G401.6 (cell line): ENCODE results near the gene TMEM39B.
"Not testable (repeated sequence)": the region's sequence is repeated elsewhere in the genome, so short reads cannot be mapped to it uniquely, and the experiment has no call there.

Source experiments
- FAIRE-seq: peaks from 2 replicates; lab custom pipeline; 2012; peaks lifted over from hg19 to GRCh38; lab: Jason Lieb, UNC

The TMEM39B gene

DNA sequence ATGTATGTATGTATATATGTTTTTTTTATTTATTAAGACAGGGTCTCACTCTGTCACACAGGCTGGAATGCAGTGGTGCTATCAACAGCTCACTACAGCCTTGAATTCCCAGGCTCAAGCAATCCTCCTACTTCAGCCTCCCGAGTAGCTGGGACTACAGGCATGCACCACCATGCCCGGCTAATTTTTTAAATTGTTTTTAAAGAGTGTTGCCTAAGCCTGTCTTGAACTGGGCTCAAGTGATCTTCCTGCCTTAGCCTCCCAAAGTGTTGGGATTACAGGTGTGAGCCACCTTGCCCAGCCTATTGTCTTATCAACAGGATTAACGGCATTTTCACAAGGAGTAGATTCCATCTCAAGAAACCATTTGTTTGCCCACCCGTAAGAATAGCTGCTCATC lies 40.7 kb downstream of the TMEM39B start:
- FAIRE-seq = not testable (repeated sequence)

DNA sequence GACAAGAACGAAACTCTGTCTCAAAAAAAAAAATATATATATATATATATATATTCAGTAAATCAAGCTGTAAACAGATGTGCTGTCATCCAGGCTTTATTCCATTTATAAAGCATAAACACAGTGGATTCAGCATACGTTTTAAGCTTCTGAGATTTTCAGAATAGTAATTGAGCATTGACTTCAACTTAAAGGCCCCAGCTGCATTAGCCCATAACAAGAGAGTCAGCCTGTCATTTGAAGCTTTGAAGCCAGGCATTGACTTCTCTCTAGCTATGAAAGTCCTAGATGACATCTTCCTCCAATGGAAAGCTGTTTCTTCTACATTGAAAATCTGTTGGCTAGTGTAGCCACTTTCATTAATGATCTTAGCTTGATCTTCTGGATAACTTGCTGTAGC lies 41.7 kb downstream of the TMEM39B start:
- no peak for FAIRE-seq

DNA sequence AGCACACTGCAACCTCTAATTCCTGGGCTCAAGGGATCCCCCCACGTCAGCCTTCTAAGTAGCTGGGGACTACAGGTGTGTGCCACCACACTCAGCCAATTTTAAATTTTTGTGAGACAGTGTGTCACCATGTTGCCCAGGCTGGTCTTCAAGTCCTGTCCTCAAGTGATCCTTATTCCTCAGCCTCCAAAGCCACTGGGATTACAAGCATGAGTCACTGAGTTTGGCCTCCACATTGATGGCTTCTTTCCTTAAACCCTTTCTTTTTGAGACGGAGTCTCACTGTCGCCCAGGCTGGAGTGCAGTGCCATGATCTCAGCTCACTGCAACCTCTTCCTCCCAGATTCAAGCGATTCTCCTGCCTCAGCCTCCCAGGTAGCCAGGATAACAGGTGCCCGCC lies 42.8 kb downstream of the TMEM39B start:
- no peak for FAIRE-seq

DNA sequence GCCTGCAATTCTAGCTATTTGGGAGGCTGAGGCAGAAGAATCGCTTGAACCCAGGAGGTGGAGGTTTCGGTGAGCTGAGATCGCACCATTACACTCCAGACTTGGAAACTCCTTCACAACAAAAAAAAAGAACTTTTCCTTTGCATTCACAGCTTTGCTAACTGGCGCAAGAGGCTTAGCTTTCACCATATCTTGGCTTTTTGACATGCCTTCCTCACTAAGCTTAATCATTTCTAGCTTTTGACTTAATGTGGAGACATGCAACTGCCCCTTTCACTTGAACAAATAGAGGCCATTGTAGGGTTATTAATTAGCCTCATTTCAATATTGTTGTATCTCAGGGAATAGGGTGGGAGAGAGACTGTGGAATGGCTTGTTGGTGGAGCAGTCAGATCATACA lies 43.8 kb downstream of the TMEM39B start:
- no peak for FAIRE-seq

DNA sequence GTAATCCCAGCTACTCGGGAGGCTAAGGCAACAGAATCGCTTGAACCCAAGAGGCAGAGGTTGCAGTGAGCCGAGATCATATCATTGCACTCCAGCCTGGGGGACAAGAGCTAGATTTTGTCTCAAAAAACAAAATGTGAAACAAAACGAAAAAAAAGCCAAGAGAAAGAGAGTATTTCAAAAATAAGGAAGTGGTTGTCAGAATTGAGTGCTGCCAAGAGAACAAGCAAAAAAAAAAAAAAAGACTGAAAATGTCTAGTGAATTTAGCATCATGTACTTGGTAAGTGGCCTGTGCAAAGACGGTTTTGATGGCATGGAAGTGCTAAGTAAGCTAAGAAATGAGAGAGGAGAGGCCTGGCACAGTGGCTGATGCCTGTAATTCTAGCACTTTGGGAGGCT lies 49.4 kb downstream of the TMEM39B start:
- FAIRE-seq = no peak

DNA sequence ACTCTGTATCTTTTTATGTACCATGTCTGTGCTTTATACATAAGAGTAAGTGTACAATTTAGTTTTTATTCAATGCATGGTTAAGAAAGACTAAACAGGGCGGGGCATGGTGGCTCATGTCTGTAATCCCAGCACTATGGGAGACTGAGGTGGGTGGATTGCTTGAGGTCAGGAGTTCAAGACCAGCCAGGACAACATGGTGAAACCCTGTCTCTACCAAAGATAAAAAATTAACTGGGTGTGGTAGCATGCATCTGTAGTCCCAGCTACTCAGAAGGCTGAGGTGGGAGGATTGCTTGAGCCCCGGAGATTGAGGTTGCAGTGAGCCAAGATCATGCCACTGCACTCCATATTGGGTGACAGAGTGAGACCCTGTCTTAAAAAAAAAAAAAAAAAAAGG lies 50.6 kb downstream of the TMEM39B start:
- FAIRE-seq = not testable (repeated sequence)

DNA sequence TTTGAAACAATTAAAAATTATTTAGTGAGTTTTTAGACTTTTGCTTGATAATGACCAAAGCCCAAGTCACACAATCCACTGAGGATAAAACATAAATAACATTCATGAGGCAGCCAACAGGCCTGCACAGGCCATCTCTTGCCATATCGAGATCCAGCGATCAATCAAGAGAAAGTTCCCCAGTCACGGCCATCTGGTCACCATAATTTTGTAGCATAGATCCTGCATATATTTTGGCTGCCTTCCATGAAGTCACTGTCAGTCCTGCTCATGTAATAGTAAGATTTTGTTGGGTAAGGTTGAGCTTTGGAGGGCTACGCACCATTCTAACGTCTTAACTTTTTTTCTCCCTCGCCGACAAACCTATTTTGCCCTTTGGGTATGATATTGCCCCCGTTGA lies 52.6 kb downstream of the TMEM39B start:
- no peak for FAIRE-seq

DNA sequence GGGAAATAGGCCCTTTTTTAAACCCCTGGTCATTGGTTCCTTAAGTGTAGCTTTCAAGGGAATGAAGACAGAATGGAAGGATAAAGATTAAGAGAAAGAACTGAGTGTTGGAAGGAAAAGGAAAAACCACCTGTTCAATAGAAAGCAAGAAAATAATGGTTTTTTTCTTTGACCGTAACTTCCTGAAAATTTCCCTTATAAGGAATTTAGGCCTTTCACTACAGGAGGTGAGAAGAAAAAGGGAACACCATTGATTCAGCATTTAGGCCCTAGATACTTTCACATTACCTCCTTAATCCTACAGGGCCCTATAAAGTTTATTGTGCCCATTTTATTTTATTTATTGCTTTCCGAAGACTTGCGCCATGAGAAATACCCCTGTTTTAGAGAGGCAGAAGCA lies 54.0 kb downstream of the TMEM39B start:
- FAIRE-seq = no peak

DNA sequence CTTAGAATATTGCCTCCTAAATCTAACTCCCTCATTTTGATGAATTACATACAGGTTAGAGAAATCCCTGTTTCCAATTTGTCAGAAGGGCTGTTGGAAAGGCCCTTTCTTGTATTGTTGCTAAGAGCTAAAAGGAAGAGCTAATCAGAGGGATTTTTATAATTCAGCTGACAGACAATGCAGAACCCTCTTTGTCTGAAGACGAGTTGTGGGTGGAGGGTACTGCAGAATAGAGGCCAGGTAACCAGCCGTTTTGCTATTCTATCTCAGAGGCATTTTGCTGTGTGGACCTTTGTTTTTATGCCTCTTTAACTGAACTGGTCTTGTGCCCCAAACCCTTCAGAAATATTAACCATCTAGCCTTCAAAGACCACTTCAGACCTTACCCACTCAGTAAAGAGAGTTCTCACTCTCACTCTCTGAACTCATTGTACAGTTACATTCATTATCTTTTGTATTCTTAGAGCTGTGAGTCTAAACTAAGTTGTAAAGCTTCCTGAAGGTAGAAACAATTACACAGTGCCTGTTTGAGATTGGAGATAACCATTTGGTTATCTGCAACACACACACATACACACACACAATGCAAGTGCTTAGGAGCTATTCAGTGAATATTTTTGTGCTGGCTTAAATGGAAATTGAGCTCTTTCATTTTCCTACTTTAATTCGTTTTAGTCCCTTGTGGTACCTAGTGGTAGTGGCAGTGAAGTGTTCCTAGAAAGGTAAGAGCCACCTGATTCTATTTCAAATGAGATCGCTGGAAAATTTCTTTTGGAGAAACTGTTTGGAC lies 54.9 kb downstream of the TMEM39B start:
- FAIRE-seq = no peak

DNA sequence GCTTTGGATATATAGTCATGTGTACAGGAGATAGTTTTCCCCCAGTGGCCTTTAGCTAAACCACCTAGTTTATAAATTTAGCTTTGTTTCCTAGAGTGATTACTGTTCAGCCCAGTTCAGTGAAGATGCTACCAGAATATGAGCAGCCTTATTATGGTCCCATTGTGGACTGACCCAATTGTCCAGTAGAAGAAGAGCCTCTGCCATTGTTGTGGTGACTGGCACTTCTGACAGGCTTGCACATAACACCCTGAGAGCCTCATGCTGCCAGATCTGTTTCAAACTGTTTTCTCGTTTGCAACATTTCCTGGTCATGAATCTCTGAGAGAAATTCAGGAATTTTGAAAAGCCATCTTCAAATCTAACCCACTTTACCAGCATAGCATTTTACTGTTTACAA lies 55.7 kb downstream of the TMEM39B start:
- no peak for FAIRE-seq

DNA sequence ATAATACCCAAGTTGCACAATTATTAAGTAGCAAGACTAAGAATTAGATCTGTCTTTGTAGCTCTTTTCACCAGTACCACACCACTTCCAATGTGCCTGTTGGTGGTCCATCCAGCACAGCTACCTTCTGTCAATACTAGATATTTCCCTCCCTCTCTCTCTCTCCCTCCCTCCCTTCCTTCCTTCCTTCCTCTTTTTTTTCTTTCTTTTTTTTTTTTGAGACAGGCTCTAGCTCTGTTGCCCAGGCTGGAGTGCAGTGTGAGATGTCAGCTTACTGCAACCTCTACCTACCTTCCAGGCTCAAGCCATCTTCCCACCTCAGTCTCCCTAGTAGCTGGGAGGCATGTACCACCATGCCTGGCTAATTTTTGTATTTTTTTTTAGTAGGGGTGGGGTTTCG lies 56.2 kb downstream of the TMEM39B start:
- FAIRE-seq = no peak

DNA sequence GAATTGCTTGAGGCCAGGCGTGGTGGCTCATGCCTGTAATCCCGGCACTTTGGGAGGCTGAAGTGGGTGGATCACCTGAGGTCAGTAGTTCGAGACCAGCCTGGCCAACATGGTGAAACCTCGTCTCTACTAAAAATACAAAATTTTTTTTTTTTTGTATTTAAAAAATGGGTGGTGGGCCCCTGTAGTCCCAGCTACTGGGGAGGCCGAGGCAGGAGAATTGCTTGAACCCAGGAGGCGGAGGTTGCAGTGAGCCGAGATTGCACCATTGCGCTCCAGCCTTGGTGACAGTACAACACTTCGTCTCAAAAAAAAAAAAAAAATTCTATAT lies 61.2 kb downstream of the TMEM39B start:
- FAIRE-seq = not testable (repeated sequence)

DNA sequence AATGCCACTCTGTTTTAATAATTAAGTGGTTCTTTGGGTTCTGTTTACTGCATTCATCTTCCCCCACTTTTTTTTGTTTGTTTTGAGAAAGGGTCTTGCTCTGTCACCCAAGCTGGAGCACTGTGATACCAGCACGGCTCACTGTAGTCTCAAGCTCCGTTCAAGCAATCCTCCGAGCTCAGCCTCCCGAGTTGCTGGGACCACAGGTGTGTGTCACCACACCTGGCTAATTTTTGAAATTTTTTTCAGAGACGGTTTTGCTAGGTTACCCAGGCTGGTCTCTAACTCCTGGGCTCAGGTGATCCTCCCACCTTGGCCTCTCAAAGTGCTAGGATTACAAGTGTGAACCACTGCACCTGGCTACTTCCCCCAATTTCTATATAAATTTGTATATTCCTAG lies 64.4 kb downstream of the TMEM39B start:
- FAIRE-seq = no peak

DNA sequence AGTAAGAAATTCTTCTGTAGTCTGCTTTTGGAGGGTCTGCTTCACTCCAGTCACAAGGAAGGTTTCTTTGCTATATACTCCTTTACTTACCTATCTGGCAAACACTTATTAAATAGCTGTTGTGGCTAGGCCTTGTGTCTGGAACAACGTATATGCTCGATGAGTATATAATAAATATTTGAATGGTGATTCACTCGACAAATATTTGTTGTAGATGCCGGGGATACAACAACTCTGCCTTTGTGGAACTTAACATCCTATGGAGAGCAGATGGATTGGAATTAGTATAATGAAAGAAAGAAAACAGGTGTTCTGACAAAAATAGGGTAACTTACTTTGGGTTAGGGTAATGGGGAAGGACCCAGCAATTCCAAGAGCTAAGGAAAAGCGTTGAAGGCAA lies 66.2 kb downstream of the TMEM39B start:
- FAIRE-seq = no peak

DNA sequence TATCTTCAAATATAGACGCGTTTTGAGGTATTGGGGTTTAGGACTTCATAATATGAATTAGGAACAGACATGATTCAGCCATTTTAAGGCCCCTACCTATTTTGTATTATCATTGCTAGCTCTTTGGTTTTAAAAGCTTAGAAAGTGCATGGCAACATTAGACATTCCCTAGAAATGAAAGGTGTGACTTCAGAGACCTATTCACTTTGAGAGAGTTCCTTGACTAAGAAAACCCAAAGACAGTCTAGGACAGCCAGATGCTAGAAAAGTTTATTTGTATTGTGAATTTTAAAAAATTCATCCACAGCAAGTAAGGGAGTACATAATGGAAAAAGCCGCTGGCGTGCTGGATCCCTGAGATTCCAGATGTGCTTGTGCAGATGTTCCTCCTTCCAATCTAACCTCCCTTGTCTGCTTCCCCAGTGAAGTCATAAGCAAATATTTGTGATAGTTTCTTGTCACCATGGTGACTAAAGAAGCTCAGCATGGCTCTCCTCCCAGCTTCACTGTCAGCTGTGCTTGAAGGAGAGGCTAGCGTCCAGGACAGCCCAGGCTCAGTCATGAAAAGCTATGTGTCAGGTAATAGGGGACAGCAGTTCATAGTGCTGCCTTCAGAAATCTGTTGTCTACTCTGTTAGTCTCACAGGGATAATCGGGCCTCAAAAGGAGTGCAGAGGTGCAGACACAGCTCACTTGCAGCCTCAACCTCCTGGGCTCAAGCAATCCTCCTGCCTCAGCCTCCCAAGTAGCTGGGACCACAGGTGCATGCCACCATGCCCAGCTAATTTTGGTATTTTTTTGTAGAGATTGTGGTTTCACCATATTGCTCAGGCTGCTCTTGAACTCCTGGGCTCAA lies 69.9 kb downstream of the TMEM39B start:
- FAIRE-seq = no peak

DNA sequence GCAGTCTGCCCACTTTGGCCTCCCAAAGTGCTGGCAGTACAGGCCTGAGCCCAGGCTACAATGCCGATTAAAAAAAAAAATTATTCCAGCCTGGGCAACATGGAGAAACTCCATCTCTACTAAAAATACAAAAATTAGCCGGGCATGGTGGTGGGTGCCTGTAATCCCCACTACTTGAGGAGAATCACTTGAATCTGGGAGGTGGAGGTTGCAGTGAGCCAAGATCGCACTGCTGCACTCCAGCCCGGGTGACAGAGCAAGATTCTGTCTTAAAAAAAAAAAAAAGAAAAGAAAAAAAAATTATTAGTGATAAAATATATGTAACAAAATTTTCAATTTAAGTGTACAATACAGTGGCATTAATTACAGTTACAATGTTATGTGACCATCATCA lies 70.6 kb downstream of the TMEM39B start:
- not testable (repeated sequence) for FAIRE-seq

DNA sequence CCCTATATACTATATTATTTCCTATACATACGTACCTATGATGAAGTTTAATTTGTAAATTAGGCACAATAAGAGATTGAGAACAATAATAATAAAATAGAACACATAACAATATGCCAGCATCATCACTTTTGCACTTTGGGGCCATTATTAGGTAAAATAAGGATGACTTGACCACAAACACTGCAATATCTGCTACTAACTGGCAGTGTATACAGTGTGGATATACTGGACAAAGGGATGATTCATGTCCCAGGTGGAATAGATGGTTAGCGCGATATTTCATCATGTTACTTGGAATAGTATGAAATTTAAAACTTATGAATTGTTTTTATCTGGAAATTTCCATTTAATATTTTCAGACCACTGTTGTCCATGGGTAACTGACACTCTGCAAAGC lies 71.3 kb downstream of the TMEM39B start:
- no peak for FAIRE-seq

DNA sequence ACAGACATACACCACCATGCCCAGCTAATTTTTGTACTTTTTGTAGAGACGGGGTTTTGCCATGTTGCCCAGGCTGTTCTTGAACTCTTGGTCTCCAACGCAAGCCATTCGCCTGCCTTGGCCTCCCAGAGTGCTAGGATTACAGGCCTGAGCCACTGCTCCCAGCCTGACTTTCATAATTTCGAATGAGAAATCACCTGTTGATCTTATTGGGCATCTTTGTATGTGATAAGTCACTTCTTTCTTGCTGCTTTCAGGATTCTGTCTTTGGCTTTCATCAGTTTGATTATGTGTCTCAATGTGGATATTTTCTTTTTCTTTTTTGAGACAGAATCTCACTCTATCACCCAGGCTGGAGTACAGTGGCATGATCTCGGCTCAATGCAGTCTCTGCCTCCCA lies 75.1 kb downstream of the TMEM39B start:
- FAIRE-seq = not testable (repeated sequence)

DNA sequence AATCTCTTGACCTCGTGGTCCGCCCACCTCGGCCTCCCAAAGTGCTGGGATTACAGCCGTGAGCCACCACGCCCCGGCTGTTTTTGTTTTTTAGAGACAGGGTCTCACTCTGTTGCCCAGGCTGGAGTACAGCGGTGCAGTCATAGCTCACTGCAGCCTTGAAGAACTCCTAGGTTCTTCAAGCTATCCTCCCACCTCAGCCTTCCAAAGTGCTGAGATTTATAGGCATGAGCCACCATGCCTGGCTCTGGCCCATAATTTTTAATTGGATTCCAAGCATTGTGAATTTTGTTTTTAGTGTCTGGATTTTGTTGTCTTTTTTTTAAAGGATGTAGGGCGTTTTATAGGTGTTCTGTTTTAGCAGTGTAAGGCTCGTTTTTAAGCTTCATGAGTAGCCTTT lies 78.1 kb downstream of the TMEM39B start:
- FAIRE-seq = no peak

DNA sequence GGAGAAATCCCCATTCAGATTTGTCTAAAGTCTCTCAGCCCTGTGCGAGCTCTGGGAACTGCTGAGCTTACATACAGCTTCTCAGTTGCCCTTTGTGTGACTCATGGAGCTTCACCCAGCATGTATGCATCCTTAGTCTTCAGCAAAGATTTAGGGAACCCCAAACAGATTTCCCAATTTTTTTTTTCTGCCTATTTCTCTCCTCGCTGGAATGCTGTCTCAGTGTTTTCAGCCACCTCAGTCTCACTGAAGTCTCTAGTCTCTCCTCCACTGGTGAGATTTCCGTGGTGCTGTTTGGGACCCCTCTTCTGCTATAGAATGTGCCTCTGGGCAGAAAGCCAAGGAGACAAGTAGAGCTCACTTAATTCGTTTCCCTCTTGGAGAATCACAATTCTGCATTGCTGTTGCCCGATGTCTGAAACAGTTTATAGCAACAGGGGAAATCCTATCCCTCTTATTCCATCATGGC lies 78.6 kb downstream of the TMEM39B start:
- FAIRE-seq = no peak
